Cardiac muscle cell (in vitro differentiated cells and primary cell): ENCODE measurements around the gene CCDC40. TPM values are rescaled to one million over a fixed set of nuclear protein-coding genes. Genes with fewer than 3 reads are reported as not detected.

Experiments used
- DNase-seq, 2 donors: peaks; one replicate each; pipeline versions ENCODE4 v3.0.0 to v3.0.0-alpha.2; 2010 to 2017; ENCODE audit warnings: low read depth in 1 of 2, low spot score in 1 of 2
- H3K27ac ChIP-seq: fragments of 200-600 bp; sonication (generic); 2 replicates; pipeline ENCODE4 v1.5.1; 2016
- H3K27me3 ChIP-seq: fragments of 200-600 bp; sonication (generic); 2 replicates; pipeline ENCODE4 v1.6.0; 2016; ENCODE audit warnings: control low read depth
- H3K36me3 ChIP-seq: fragments of 200-600 bp; sonication (generic); 2 replicates; pipeline ENCODE4 v1.5.1; 2016; ENCODE audit warnings: control low read depth
- H3K4me1 ChIP-seq: fragments of 200-600 bp; sonication (generic); 2 replicates; pipeline ENCODE4 v1.8.1; 2017; ENCODE audit warnings: low read depth, mild to moderate bottlenecking, mixed run types
- H3K4me3 ChIP-seq: fragments of 200-600 bp; sonication (generic); 2 replicates; pipeline ENCODE4 v1.5.1; 2016; ENCODE audit warnings: mild to moderate bottlenecking
- H3K9me3 ChIP-seq: fragments of 200-600 bp; sonication (generic); 2 replicates; pipeline ENCODE4 v1.5.1; 2017; ENCODE audit warnings: low read depth, mild to moderate bottlenecking, control low read depth
- CTCF ChIP-seq: IDR thresholded peaks from 2 replicates; pipeline ENCODE4 v1.5.1; 2012; ENCODE audit warnings: low read depth, mild to moderate bottlenecking, low read length
- polyA plus RNA-seq: library from polyadenylated mRNA; unstranded; fragments of >200 nt; fragmentation: Nextera tagmentation; extraction: Ambion mirVana; gene quantifications from 2 replicates; pipeline ENCODE4 v1.2.1, GENCODE V29; 2016
- total RNA-seq: library from RNA; depleted of rRNA; stranded (reverse); fragments of >200 nt; gene quantifications from 2 replicates; pipeline ENCODE4 v1.2.3, GENCODE V29; 2016

CCDC40 gene
- total and polyA plus RNA-seq, 2 experiments from 2014 or later: 11.3 to 12.2 TPM

- H3K27ac ChIP-seq: no peak overlapping the region
Measured at GRCh38 chr17:80027043-80027435, 9.4 kb upstream of the CCDC40 start.

GRCh38 chr17:80028030-80028429, 8.4 kb upstream of the CCDC40 start:
- TF ChIP-seq CTCF: no peak
- no peak for DNase-seq

More at GRCh38 chr17:80027043-80027435, 9.4 kb upstream of the CCDC40 start:
- Histone ChIP-seq H3K4me3 (no peak overlapping the region), H3K27me3 (no peaks in the 10 kb centered on the region), H3K4me1 (peaks cover 4% of the 10 kb centered on the region), H3K36me3 (no peaks in the 10 kb centered on the region), H3K9me3 (no peaks in the 10 kb centered on the region)
- no peak for TF ChIP-seq CTCF
- DNase-seq: no peak

GRCh38 chr17:80029258-80029974, 7.0 kb upstream of the CCDC40 start:
- peaks cover 4% of the 10 kb centered on the region for H3K4me1 ChIP-seq
- no peaks in the 10 kb centered on the region for H3K27me3 ChIP-seq
- H3K4me3 ChIP-seq: no peak overlapping the region
- H3K36me3 ChIP-seq: no peaks in the 10 kb centered on the region
- DNase-seq: peak in 1 of 2 donors; percentile 89
- H3K9me3 ChIP-seq: no peaks in the 10 kb centered on the region
- no peak overlapping the region for H3K27ac ChIP-seq
- TF ChIP-seq CTCF: no peak

More at GRCh38 chr17:80028030-80028429, 8.4 kb upstream of the CCDC40 start:
- Histone ChIP-seq H3K27me3 (no peaks in the 10 kb centered on the region), H3K4me3 (no peak overlapping the region), H3K9me3 (no peaks in the 10 kb centered on the region), H3K27ac (no peak overlapping the region), H3K4me1 (peaks cover 4% of the 10 kb centered on the region), H3K36me3 (no peaks in the 10 kb centered on the region)

GRCh38 chr17:80030730-80031410, 5.6 kb upstream of the CCDC40 start:
- TF ChIP-seq CTCF: no peak
- no peak for DNase-seq
- no peaks in the 10 kb centered on the region for H3K9me3 ChIP-seq
- no peak overlapping the region for H3K4me3 ChIP-seq
- H3K27ac ChIP-seq: no peak overlapping the region
- H3K36me3 ChIP-seq: no peaks in the 10 kb centered on the region
- H3K27me3 ChIP-seq: no peaks in the 10 kb centered on the region
- H3K4me1 ChIP-seq: no peaks in the 10 kb centered on the region

- H3K4me3 ChIP-seq: no peak overlapping the region
- no peaks in the 10 kb centered on the region for H3K27me3 ChIP-seq
- no peaks in the 10 kb centered on the region for H3K4me1 ChIP-seq
- H3K27ac ChIP-seq: no peak overlapping the region
- no peaks in the 10 kb centered on the region for H3K9me3 ChIP-seq
- no peak for DNase-seq
- TF ChIP-seq CTCF: no peak
- H3K36me3 ChIP-seq: no peaks in the 10 kb centered on the region
Measured at GRCh38 chr17:80031691-80032430, 4.6 kb upstream of the CCDC40 start.
